NCI-H128 (cell line): ENCODE results near the gene INPP5A.

Experiments
- DNase-seq: peaks from one replicate; lab custom pipeline; 2025; ENCODE audit not compliant: unreplicated experiment; lab: John Stamatoyannopoulos, UW

The INPP5A gene

GRCh38 chr10:132626761-132627665, 89.4 kb downstream of the INPP5A start:
- DNase-seq, result no peak

- DNase-seq, result no peak
These were observed 90.3 kb downstream of the INPP5A start for GRCh38 chr10:132627666-132628531.

GRCh38 chr10:132628966-132629900, 91.6 kb downstream of the INPP5A start:
- DNase-seq, result no peak

- DNase-seq, result no peak
These were observed 92.6 kb downstream of the INPP5A start for GRCh38 chr10:132630156-132630555.

GRCh38 chr10:132630666-132631337, 93.2 kb downstream of the INPP5A start:
- no peak for DNase-seq

GRCh38 chr10:132631338-132631735, 93.8 kb downstream of the INPP5A start:
- DNase-seq, result no peak

GRCh38 chr10:132632091-132632561, 94.5 kb downstream of the INPP5A start:
- no peak for DNase-seq

GRCh38 chr10:132632851-132633684, 95.5 kb downstream of the INPP5A start:
- no peak for DNase-seq

GRCh38 chr10:132634241-132634946, 96.8 kb downstream of the INPP5A start:
- no peak for DNase-seq

- no peak for DNase-seq
These were observed 97.3 kb downstream of the INPP5A start for GRCh38 chr10:132634947-132635271.

- no peak for DNase-seq
These were observed 98.8 kb downstream of the INPP5A start for GRCh38 chr10:132636358-132636757.

- no peak for DNase-seq
These were observed 100.0 kb downstream of the INPP5A start for GRCh38 chr10:132637477-132638129.

GRCh38 chr10:132638130-132638515, 100.5 kb downstream of the INPP5A start:
- DNase-seq, result no peak

- DNase-seq, result no peak
These were observed 101.9 kb downstream of the INPP5A start for GRCh38 chr10:132639470-132639869.

- DNase-seq, result no peak
These were observed 102.9 kb downstream of the INPP5A start for GRCh38 chr10:132640326-132641125.

- DNase-seq, result no peak
These were observed 103.8 kb downstream of the INPP5A start for GRCh38 chr10:132641401-132641800.

GRCh38 chr10:132641966-132642731, 104.6 kb downstream of the INPP5A start:
- no peak for DNase-seq
